ENCODE results near the gene MLH3.
A peak's percentile ranks its signal among the peaks of the same experiment; 100 is the strongest.

The MLH3 gene

DNA sequence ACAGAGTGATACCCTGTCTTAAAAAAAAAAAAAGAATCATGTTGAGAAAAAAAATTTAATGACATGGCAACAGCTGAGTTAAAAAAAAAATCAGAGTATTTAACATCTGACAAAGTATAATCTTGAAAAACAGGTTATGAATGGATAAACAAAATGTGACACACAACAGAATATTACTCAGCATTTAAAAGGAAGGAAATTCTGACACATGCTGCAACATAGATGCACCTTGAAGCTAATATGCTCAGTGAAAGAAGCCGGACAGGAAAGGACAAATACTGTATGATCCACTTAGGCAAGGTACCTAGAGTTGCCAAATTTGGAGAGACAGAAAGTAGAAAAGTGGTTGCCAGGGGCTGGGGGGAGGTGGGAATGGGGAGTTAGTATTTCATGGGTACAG is 67.9 kb downstream of the MLH3 start:
- no peak for DNase-seq (ENCODE audit: low spot score)

- peak; percentile 0 for DNase-seq (ENCODE audit: low spot score)
Measured at GRCh38 chr14:74982661-74983060, 68.6 kb downstream of the MLH3 start.

GRCh38 chr14:74981833-74982232 is 69.4 kb downstream of the MLH3 start:
- peak; percentile 2 for DNase-seq (ENCODE audit: low spot score)

DNA sequence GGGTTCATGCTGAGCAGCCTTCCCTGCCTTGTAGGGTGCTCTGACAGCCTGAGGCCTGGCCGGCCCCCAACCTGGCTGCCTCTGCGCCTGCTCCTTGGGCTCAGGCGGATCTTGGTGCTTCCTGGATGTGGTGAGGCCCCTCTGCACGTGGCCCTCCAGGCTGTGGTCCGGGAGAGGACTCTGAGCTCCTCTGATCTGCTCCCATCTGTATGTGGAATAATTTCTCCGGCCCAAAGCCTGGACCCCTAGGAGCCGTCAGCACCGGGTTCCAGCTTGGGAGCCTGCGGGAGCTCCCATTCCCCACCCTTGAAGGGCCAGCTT is 69.8 kb downstream of the MLH3 start:
- DNase-seq (ENCODE audit: low spot score): no peak

- DNase-seq (ENCODE audit: low spot score): peak; percentile 56
Measured at GRCh38 chr14:74980731-74981461, 70.4 kb downstream of the MLH3 start.

- peak; percentile 6 for DNase-seq (ENCODE audit: low spot score)
Measured at GRCh38 chr14:74980398-74980730, 70.9 kb downstream of the MLH3 start.

- peak; percentile 51 for DNase-seq (ENCODE audit: low spot score)
Measured at GRCh38 chr14:74979442-74980397, 71.5 kb downstream of the MLH3 start.

- peak; percentile 8 for DNase-seq (ENCODE audit: low spot score)
Measured at GRCh38 chr14:74979029-74979428, 72.2 kb downstream of the MLH3 start.

DNA sequence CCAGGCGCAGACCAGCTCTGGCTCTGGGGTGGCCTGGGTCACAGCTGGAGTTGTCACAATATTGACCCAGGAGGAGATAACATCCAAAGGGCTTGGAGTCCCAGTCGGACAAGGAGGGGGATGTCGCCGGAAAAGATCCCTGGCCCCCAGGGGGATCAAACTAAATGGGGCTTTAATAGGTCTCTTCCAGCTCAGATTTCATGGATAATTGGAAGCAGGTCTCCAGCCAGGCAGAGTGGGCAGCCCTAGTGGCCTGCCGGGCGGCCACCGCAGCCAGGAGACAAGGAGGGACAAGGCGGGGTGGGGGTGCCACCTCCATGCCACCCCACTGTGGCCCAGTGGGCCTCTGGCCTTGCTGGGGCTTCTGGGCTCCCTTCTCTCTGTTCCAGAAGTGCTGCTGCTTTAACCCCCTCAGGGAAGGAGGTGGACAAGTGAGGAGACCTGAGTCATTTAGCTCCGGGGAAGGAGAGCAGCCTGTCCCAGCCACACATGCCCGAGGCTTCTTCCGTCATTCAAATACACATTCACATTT is 72.8 kb downstream of the MLH3 start:
- DNase-seq (ENCODE audit: low spot score): peak; percentile 31

DNA sequence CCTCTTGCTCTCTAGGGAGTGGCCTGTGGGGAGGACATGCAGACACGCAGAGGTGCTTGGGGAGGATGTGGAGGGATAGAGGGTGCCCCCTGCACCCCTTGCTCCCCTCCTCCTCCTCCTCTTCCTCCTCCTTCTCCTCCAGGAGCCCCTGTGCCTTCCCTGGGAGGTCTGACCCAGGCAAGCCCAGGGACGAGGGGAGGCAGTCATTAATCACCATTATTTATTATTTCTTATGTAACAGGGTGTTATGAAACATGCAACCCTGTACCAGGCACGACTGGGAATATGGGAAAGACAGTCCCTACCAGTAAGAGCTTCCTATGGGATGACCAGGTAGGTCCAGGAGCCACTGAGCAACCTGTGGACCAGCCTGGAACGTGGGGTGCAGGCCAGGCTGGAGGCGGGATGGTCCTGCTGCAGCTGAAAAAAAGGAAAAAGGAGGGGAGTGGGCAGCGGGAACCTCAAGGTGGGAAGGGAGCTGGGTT is 73.3 kb downstream of the MLH3 start:
- DNase-seq (ENCODE audit: low spot score): peak; percentile 6

- DNase-seq (ENCODE audit: low spot score): peak; percentile 4
Measured at GRCh38 chr14:74977164-74977900, 73.9 kb downstream of the MLH3 start.

DNA sequence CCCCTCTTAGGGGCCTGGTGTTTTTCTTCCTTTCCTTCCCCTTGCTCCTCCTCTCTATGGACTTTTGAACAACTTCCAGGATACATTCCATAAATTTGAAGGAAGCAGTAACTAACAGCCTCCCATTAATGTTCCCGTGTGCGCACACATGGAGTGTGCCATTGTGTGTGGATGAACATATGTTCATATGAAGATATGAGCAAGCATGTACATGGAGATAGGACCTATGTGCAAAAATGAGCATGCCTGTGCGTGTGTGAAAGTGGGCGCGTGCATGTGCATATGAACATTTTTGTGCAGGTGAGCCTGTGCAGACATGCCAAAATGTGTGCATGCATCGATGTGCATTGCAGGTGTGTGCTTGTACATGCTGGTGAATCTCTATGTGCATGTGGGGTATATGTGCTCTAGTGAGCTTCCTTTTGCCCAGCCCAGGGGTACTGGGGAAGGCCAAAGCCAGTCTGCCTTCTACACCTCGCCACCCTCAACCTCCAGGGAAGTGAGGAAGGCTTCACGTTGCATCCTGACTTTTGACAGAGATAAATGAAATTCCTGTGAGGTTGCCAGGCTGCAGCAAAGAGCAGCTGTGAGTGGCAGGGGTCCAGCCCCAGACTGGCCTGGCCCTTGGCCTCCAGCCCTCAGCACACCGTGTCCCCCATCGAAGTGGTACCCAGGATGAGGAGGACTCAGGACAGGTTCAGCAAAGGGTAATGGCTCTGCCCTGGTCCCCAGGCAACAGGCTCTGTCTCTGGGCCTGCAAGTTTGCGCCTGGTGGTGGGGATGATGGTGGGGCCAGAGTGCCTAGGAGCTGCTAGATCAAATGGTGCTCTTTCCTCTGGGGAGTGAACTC is 74.8 kb downstream of the MLH3 start:
- DNase-seq (ENCODE audit: low spot score): peak; percentile 1

DNA sequence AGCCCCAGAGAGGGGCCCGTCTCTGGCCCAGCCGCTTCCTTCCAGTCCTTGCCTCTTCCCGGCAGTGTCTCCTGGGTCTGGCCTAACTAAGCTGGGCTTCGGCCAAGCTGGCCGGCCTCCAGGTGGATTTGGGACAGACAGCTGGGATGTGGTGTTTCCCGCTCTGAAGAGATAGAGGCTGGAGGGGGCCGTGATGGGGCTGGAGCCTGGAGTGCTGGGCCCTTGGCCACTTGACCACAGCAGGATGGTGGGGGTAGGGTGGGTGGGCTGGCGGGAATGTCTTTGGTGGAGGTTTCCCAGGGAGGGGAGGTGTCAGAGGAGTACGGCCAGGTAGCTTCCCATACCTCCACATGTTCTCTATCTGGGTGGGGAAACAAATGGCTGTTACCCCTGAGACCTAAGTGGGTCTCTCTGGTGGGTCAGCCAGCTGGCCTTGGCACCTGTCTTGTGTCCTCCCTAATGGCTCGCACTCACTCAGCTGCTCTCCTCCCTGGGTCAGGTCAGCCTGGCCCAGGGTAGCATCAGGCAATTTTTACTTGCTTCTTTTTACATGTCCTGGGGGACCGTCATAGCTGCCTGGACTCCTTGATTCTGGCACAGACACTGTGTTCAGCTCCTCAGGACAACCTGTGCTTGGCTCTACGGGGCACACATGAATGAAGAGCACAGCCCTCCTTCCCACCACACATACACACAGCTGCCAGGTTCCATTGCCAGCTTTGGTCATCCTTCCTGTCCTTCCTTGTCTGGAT is 76.0 kb downstream of the MLH3 start:
- peak; percentile 3 for DNase-seq (ENCODE audit: low spot score)

DNA sequence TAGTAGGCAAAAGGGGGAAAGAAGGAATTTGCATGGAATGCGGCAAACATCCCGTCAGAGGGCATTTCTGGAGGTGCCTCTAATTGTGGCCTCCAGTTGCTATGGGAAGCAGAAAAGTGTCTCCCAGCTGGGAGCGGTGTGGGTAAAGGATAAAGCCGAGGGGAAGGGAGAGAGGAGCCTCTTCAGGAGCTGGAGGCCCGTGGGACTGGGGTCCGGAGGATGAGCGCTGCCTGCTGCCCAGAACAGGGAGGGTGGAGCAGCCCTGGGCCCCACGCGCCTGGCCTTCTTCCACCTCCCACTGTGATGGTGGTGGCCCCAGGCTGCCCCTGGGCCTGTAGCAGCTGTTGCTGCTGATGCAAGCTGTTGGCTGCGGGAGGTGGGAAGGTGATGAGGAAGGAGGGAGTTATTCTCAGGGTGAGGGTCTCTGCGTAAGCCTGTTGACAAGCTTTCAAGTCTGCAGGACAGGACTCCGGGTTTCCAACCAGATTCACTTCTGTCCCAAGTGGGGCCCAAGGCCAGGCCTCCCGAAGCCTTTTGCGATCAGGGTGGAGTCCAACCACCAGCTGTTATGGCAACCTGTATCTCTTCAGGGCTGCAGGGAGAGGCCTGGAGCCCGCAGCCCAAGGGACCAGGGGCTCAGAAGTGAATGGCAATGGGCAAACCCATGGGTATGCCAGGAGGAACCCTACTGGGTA is 76.8 kb downstream of the MLH3 start:
- no peak for DNase-seq (ENCODE audit: low spot score)

DNA sequence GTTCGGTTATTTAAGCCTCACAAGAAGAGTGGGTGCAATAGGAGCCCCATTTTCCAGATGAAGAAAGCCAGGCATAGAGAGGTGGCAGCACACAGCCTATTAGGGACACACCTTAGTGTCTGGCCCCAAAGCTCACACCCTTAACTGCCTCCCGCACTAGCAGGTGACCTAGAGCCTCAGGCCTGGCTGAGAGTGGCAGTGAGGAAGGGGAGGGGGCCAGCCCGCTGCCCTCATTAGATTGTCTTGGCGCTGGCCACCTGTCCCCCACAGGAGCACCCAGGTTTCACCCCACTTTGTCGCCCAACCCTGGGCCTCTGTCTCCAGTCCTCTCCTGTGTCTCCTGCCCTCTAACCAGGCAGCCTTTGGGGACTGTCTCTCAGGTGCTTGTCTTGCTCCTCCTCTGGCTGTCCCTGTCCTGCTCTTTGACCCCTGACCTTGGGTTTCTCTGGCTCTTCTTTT is 77.3 kb downstream of the MLH3 start:
- DNase-seq (ENCODE audit: low spot score): no peak

DNA sequence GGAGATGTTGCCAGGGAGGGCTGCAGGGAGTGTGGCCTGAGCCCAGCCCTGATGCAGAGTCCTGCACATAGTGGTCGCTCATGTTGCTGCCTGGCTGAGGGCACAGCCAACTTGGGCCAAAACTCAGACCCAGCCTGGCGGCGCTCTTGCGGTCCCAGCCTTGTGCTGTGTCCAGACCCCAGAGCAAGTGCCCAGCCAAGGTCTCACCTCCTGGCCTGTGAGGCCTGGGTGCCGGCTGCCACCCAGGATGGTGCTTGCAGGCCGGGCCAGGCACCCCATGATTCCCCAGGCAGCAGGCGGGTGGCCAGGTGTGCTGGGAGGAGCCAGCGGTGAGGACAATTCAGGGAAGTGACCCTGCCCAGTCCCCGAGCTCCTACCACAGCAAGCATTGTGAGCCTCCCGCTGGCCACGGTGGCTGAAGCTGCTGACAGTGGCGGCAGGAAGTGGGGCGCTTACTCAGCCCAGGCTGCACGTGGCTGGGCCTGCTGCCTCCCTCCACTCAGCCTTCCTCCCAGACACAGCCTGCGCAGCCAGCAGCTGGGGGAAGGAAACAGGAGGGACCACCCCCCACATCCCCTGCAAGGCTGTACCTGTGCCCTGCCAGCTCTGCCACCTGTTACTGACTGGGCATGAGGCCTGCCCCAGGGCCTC is 78.1 kb downstream of the MLH3 start:
- DNase-seq (ENCODE audit: low spot score): no peak

GRCh38 chr14:74968811-74969210 is 82.5 kb downstream of the MLH3 start:
- no peak for DNase-seq (ENCODE audit: low spot score)

GRCh38 chr14:74965486-74966153 is 85.6 kb downstream of the MLH3 start:
- no peak for DNase-seq (ENCODE audit: low spot score)
